H1 (cell line): ENCODE data around the gene OR11L1. TPM values are rescaled to one million over a fixed set of nuclear protein-coding genes. Genes with fewer than 3 reads are reported as not detected.

Experiments
- BCL11A ChIP-seq, 2 experiments: IDR thresholded peaks; one replicate each; pipeline ENCODE4 v1.6.1; 2011; ENCODE audit warnings: low read depth in 2 of 2, low read length in 2 of 2, mild to moderate bottlenecking in 2 of 2
- CTBP2 ChIP-seq: IDR thresholded peaks from 2 replicates; pipeline ENCODE4 v1.7.0; 2011; ENCODE audit warnings: borderline replicate concordance, mild to moderate bottlenecking, moderate library complexity, mixed read lengths, low read length; ENCODE audit not compliant: insufficient read depth, insufficient read length
- FOSL1 ChIP-seq: IDR thresholded peaks from 2 replicates; pipeline ENCODE4 v1.6.1; 2011; ENCODE audit warnings: mild to moderate bottlenecking, low read depth, low read length, moderate library complexity; ENCODE audit not compliant: insufficient read depth
- SRF ChIP-seq: IDR thresholded peaks from 2 replicates; pipeline ENCODE4 v1.6.1; 2011; ENCODE audit warnings: mild to moderate bottlenecking, low read depth, low read length, moderate library complexity
- polyA plus RNA-seq, 7 experiments: library from polyadenylated mRNA; depleted of rRNA in 3 of 7; stranded (reverse) in 5 of 7; unstranded in 2 of 7; fragments of >200 nt in 5 of 7; fragments of 200-250 nt in 2 of 7; gene quantifications; 1 replicate in 5 of 7; 2 replicates in 1 of 7; 4 replicates in 1 of 7; pipeline versions ENCODE4 v1.2.1 to v1.2.3, GENCODE V29; 2011 to 2013; ENCODE audit warnings: missing spikeins in 2 of 7, mixed read lengths in 2 of 7
- total RNA-seq: library from RNA; stranded (reverse); fragmentation: NEBNext Ultra II Directional; extraction: Animal tissue kit (Norgen Biotek cat#: 25700); gene quantifications from 2 replicates; pipeline ENCODE4 v1.2.1, GENCODE V29; 2021

Gene OR11L1
- total and polyA plus RNA-seq, 2 of the 8 experiments (the other 6 are each of a cell fraction or from before 2014, with no cell fraction given): not detected

DNA sequence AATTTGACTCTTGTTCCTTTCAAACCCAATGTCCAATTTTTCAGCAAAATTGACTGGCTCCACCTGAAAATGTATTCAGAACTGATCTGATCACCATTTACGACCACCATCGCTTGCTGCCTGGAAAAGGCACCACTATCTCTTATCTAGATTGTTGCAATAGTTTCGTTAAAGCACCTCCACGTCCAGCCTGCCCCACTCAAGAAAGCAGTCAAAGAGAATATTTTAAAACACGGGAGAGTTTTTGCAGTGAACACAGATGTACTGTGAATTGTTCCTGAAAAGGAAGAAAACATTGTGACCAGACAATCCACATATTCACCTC, 4.0 kb upstream of the OR11L1 start (continued):
- TF ChIP-seq SRF (no peak), FOSL1 (no peak), BCL11A (IDR thresholded peaks at IDR 0.05; ENCODE audit: low read depth in 2 of 2, low read length in 2 of 2) (no peak), CTBP2 (no peak)
- TF ChIP-seq, all 59 proteins: peak for 0
